EL (cell line): Measurements from ENCODE around the gene CD1C.
"Not testable (repeated sequence)": the region's sequence is repeated elsewhere in the genome, so short reads cannot be mapped to it uniquely, and the experiment has no call there.

ENCODE experiments used
- DNase-seq: peaks from one replicate; pipeline ENCODE4 v3.0.0-alpha.2; 2016

CD1C gene

GRCh38 chr1:158329733-158330132 is 40.0 kb downstream of the CD1C start:
- DNase-seq = peak; percentile 3

GRCh38 chr1:158330391-158331105 is 40.8 kb downstream of the CD1C start:
- no peak for DNase-seq

- DNase-seq = no peak
Measured at GRCh38 chr1:158331106-158331425, 41.3 kb downstream of the CD1C start.

GRCh38 chr1:158331481-158332150 is 41.9 kb downstream of the CD1C start, which contains the start of gene CD1B:
Gene CD1B (minus strand): TSS chr1:158331531. CDS start chr1:158331423, 108 bp downstream.
- no peak for DNase-seq

GRCh38 chr1:158333405-158334155 is 43.9 kb downstream of the CD1C start:
- DNase-seq = no peak

- no peak for DNase-seq
Measured at GRCh38 chr1:158334526-158335212, 44.9 kb downstream of the CD1C start.

- DNase-seq = no peak
Measured at GRCh38 chr1:158335213-158335532, 45.5 kb downstream of the CD1C start.

- DNase-seq = not testable (repeated sequence)
Measured at GRCh38 chr1:158336413-158336812, 46.7 kb downstream of the CD1C start.
